KBM-7 (cell line): ENCODE measurements around the gene DPCD.

Experiments used
- DNase-seq: peaks from one replicate; pipeline ENCODE4 v3.0.0-alpha.2; 2015
- in situ Hi-C: fragments of 300-500 bp; cut with MboI; formaldehyde crosslinking; loops from 2 replicates; pipeline ENCODE4 v1.14.3; 2020; ENCODE audit warnings: low sequenced_read_pairs, low pct_unique_long_range_greater_than_20kb, mixed read lengths

DPCD gene

DNA sequence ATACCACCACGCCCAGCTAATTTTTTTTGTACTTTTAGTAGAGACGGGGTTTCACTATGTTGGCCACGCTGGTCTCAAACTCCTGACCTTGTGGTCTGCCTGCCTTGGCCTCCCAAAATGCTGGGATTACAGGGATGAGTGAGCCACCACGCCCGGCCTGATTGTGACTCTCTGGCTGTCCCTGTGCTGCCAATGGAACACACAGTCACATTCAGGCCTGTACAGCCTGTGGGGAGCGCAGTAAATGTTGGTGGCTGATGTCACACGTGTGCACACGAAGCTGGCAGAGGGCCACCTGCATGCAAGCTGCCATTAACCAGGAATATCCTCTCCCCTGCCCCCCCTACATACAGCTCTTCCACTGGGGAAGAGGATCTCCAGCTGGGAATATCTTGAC lies 22.2 kb upstream of the DPCD start:
- in situ Hi-C loops = loop anchor here (25.0 kb wide), 1 partner anchor 279 kb away; no protein-coding TSS in a partner anchor

DNA sequence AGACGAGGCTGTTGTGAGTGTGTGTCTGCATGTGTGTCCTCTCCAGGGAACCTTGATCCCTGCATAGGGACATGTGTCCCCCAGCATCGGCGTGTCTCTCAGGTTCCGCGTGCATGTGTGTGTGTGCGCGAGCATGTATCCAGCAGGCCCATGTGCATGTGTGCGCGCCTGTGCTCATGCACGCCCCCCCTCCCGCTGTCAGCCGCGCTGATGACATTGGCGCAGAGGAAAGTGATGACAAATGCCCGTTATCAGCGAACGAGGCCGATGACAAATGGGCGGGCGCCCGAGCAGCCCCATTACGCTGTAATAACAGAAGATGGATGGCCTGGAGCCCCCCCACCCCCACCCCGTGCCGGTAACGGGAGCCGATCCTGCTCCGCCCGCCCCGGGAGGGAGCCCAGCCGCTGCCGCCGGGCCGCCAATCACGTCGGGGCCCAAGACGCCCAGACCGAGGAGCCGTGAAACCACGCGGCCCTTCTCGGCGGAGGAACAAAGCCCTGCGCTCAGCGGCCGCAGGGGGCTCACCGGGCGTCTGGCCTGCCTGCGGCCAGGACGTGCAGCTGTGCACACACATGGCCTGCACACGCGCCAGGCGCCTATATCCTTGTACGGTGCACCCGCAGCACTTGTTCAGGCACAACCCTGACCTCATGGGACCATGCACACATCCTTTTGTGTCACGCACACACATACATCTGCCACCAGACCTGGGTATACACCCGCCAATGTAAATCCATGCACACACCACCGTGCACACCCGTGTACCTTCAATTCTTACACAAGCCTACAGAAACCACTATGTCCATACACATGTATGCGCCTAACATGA lies 21.6 kb upstream of the DPCD start:
- in situ Hi-C loops = loop anchor here (25.0 kb wide), 1 partner anchor 279 kb away; no protein-coding TSS in a partner anchor
- DNase-seq = no peak

More for the DNA sequence above, 22.2 kb upstream of the DPCD start:
- DNase-seq = no peak

DNA sequence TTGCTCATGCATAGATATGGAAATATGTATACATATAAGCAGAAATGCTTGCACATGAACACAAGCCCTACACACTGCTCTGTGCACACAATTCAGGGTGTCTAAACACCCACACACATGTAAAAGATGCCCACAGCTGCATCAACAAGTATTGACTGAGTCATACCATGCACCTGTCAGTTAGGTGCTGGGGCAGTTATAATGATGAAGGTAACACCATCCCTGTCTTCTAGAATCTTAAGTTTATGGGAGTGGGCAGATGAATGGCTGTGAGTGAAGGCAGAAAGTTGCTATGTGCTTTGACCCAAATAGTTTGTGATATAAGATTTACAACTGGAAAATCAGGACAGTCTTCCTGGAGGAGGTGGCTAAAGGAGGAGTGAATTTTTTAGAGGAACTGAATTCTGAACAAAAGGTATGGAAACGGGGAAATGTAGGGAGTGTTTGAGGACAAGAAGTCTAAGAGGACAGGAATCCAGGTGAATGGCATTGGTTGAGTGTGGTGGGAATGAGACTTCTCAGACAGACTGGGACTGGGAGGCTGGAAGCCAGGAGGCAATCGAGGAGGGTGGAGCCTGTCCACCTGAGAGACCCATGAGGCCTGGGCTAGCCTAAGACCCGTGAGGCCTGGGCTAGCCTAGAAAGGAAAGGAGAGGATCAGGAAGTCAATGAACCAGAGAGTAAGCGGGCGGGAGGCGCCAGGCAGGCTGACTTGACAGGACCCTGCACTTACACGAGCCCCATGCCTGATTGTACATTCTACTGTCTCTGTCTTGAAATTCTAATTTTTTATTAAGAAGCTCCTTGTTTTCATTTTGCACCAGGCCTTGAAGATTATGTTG lies 20.7 kb upstream of the DPCD start:
- in situ Hi-C loops = loop anchor here (25.0 kb wide), 1 partner anchor 280 kb away; no protein-coding TSS in a partner anchor
- peak; percentile 20 for DNase-seq

DNA sequence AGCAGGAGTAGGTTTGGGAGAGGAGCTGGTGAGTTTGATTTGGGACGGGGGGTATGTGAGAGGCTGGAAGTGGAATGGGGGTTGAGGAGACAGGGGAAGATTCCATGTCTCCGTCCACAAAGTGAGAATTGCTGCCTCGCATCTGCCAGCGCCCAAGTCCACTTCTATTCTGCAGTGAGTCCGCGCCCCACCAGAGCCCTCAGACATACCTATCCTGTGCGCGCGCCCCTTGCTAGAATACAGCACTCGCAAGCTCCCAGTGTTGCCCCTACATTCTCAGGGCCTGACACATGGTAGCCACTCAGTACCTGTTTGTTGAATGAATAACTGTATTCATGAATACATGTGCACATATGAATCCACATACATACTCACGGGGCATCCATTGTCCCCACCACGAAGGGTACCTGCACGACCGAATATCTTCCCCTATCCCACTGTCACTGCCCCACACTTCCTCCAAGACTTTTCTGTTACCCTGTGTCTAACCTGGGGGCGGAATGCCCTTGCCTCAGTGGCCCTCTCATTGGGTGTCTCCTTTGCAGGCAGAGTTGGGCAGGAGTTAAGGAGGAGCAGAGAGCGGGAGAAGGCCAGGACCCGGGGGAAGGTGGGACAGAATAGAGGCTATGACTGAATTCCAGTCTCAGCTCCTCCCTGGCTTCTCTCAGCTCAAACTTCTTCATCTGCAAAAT lies 19.9 kb upstream of the DPCD start:
- no peak for DNase-seq
- in situ Hi-C loops = loop anchor here (25.0 kb wide), 1 partner anchor 281 kb away; no protein-coding TSS in a partner anchor

DNA sequence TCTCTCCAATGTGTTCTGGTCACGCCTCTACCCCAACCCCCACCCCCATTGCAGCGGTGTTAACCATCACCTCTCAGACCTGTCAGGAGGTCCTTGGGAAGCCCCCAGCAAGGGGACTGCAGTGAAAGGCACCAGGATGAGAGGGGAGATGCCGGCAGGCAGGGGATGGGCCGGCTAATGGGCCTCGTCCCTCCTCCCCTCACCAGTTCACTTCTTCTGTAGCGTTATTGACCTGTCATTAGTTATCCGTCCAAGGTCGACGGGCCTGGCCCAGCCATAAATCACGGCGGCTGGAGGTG lies 18.8 kb upstream of the DPCD start:
- no peak for DNase-seq
- in situ Hi-C loops = loop anchor here (25.0 kb wide), 1 partner anchor 282 kb away; no protein-coding TSS in a partner anchor

DNA sequence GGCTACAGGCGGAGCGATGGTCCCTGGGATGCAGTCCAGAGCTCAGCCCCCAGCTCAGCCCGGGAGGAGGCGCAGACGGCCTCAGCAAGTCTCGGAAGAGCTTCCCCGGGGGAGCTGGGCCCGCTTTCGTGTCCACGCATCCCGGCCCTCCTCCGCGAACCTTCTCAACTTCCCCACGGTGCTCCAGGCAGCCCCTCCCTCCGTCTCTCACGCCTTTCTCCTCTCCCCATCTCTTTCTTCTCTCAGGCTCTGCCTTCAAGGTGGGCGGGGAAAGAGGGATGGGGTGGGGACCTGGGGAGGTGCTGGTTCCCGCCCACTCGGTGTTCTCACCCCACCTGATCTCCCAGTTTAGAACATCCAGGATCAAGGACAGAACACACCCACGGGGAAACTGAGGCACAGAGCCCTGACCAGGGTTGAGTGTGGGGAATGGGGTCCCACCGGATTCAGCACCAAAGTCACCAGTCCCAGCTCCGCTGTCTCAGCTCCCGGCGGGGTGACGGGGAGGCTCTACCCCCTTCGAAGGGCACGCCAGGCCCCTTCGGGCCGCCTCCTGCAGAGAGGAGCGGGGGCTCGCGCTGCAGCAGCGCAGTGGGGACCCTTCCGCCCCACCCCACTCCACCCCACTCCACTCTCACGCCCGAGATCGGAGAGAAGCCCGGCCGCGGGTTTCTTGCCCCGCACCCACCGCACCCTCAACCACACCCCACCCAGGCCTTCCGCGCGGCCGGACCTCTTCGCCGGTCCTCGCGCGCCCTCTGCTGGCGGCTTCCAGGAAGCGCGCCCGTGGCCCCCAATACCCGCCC lies 18.3 kb upstream of the DPCD start:
- DNase-seq = peak; percentile 82
- in situ Hi-C loops = loop anchor here (25.0 kb wide), 1 partner anchor 283 kb away; no protein-coding TSS in a partner anchor

DNA sequence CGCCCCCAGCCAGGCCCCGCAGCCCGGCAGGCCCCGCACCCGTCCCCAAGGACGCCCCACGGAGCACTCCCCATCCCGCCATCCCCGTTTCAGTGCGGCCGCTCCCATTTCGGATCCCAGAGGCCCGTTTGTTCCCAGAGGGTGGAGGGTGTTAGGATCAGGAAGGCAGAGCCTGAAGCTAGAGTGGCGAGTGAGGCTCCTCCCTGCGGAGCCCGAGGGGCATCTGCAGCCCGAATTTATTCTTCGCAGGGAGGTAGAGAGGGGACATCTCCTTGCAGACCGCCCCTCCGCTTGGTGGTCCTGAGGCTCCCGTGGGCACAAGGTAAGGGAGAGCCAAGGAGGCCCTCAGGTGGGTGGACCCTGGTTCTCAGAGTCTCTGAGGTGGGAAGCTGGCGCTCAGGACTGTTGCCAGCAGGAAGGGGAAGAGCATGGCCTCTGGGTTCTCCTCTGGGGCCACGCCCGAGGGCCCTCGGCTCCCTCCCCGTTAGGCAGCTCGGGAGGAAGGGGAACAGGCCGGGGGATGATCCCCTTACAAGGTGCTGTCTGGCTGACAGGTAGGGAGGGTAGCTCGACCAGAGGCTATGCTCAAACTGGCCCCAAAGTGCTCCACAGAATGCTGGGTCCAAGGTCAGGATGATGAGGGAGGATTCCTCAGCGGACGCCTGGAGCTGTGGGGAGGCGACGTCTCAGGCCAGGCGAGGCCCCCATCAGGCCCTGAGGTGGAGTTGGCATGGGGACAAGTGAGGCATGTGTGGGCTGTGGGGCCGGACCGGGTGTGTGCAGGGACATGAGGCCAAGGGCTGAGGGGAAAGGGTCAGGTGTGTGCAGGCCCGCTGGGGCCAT lies 17.5 kb upstream of the DPCD start:
- peak; percentile 58 for DNase-seq
- in situ Hi-C loops = loop anchor here (25.0 kb wide), 1 partner anchor 283 kb away; no protein-coding TSS in a partner anchor

DNA sequence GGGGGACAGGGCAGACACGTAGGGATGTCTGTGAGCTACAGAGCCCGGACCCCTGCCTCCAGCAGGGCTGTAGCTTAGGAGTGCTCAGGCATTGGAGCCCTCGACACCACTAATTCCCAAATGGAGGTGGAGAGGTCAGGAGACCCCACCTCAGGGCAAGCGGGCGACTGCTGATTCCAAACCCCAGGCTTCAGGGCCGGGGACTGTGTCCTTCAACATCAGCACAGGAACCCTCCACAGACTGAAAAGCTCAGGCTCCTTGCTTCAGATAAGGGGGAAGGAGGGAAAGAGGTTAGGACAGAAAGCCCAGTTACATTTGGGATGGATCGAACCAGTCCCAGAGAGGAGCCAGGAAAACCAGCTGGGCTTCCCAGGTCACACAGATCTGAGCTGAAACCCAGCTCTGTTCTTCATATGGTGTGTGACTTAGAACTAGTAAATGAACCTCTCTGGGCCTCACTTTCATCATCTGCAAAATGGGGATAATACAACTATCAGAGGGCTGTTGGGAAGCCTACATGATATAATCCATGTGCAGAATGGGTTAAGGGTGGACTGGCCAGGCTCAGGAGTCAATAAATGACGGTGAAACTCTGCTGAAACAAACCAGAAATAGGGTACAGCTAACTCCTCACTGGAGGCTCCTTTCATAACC lies 16.7 kb upstream of the DPCD start:
- DNase-seq = no peak
- in situ Hi-C loops = loop anchor here (25.0 kb wide), 1 partner anchor 284 kb away; no protein-coding TSS in a partner anchor

DNA sequence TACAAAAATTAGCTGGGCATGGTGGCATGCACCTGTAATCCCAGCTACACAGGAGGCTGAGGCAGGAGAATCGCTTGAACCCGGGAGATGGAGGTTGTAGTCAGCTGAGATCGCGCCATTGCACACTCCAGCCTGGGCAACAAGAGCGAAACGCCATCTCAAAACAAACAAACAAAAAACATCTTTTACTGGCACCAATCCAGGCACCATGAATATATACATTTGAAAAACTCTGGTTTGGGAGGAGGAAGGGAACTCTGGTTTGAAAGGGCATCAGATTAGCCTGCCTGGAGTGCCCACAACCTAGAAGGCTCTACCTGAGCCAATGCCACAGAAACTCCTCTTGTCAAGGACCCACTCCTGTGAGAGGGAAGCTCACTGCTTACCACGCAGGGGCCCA lies 16.0 kb upstream of the DPCD start:
- in situ Hi-C loops = loop anchor here (25.0 kb wide), 1 partner anchor 285 kb away; no protein-coding TSS in a partner anchor
- no peak for DNase-seq

DNA sequence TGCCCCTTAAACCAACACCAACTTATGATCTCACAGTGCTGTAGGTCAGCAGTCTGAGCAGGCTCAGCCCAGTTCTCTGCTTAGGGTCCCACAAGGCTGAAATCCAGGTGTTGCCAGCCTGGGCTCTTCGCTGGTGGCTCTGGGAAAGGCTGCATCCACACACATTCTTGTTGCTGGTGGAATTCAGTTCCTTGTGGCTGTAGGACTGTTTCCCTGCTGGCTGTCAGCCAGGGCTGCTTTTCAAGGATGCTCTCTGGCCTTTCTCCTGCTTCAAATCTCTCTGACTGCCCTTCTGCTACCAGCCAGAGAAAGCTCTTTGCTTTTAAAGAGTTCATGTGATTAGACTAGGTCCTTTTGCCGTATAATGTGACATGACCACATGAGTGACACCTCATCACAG lies 15.3 kb upstream of the DPCD start:
- in situ Hi-C loops = loop anchor here (25.0 kb wide), 1 partner anchor 285 kb away; no protein-coding TSS in a partner anchor
- DNase-seq = no peak

DNA sequence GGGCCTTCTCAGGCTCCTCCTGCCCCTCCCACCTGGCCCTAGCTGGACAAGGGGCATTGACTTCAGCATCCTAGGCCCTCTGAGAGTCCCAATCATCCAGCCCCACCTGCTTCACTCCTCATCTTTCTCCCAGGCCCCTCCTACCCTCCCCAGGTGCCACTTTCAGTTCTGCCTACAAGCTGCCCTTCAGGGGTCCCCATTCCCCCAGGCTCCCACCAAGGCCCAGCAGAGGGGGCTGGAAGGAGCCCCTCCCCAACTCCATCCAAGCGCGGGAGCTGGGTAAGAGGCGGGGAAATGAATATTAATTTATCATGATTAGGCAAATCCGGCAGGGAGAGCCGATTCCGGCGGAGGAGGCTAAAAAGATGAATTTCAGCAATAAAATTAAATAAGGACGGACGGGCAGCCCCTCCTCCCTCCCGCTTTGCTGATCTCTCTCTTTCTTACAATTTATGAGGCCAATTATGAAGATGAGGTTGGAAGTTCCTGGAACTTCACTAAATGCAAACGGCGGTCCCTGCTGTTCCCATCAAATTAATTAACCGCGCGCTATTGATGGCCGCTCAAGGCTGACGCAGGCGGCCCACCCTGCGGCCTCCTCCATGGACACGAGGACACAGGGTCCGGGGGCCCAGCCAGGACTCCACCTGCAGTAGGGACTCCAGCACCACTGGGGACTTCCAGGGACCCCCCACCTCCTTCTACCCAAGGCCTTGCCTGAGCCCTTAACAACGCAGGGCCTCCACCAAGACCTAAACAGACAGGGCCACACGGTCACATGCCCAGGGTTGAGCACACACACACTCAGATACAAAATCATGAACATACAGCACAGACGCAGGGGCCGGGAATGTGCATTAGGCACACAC lies 14.0 kb upstream of the DPCD start:
- in situ Hi-C loops = loop anchor here (25.0 kb wide), 1 partner anchor 287 kb away; no protein-coding TSS in a partner anchor
- DNase-seq = no peak

DNA sequence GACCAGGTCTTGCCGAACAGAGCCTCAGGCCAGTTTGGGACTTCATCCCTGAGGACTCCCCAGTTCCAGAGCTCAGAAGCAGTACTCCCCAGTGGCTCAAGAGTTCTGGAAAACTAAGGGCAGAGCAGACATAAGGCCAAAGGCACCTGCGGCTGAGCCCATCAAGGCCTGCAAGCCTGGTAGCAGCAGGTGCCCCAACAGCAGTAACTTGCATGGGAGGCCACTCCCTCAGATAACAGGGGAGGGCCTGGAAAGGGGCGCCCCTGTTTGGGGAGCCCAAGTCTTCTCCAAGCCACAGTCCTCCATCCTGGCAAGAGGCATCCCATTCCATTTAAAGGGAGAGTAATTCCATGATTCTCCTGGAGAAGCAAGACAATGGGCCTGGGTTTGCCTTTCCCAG lies 13.0 kb upstream of the DPCD start:
- in situ Hi-C loops = no loop called here
- DNase-seq = no peak

DNA sequence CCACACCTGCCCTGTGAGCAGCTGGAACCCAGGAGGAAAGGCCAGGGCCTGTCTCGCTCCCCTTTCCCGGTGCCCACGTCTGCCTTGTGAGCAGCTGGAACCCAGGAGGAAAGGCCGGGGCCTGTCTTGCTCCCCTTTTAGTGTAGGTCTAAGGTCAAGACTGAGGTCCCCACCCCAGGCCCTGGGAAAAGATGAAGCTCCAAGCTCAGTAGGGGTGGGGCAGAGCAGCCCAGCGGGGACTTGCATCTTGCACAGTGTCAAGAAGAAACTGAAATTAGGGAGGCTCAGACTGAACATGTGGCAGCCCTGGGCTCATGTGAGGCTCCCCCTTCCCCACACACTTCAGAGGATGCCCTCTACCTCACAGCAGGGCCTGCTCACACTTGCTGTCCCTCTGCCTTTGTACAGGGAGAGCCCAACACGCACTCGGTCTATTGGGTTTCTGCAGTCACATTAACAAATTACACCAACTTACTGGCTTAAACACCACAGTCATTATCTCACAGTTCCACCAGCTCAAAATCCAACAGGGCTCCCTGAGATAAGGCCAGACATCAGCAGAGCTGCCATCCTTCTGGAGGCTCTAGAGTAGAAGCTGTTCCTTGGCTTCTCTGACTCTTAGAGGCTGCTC lies 12.4 kb upstream of the DPCD start:
- no peak for DNase-seq
- in situ Hi-C loops = no loop called here

DNA sequence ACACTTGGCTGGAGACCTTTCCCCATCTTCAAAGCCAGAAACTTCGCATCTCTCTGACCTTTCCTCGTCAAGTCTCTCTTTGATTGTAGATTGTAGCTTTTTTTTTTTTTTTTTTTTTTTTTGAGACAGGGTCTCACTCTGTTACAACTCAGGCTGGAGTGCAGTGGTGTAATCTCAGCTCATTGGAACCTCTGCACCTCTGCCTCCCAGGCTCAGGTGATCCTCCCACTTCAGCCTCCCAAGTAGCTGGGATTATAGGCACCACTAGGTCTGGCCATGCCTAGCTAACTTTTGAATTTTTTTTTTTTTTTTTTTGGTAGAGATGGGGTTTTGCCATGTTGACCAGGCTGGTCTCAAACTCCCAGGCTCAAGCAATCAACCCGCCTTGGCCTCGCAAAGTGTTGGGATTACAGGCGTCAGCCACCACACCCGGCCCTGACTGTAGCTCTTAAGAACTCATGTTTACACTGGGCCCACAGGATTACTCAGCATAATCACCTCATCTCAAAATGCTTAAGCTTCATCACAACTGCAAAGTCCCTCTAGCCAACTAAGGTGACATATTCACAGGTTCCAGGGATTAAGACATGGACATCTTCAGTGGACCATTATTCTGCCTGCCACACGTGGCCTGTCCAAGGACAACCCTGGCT lies 11.8 kb upstream of the DPCD start:
- in situ Hi-C loops = no loop called here
- no peak for DNase-seq

DNA sequence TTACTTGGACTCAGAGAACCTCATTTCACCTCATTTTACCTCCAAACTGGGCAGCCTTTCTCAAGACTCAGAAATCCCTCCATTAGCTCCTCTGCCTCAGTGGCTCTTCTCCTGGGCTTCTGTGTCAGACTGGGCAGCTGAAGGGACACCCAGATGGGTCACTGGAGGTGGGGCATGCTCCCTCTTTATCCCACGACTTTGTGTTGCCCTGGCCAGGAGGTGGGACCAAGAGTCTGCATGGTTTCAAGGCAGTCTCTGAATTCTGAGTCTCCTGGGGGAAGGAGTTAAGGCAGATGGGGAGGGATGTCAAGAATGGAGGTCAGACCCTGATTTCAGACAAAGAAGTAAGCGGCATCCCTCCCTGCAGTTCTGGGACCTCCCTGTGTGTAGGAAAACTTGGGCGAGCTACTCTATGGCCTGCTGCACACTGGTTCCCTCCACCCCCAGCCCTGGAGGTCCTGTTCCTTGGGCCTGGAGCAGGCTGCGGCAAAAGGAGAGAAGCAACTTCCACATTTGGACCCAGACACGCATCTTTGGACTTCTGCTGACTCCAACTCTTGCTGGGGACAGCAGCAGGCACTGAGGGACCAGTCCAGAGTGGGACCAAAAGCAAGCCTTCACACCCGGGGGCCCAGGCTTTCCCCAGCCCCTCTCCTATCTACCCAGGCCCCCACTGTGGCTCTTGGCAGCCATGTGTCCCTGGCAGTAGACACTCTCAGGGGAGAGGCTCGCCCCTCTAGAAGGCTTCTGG lies 10.8 kb upstream of the DPCD start:
- in situ Hi-C loops = no loop called here
- no peak for DNase-seq
